Middle frontal gyrus (tissue), 1 donor: ENCODE measurements around the gene DCST2.

Experiments used
- DNase-seq: peaks from one replicate; pipeline ENCODE4 v3.0.0-alpha.2; 2015; ENCODE audit warnings: low spot score; ENCODE audit errors: extremely low spot score

DCST2 gene

GRCh38 chr1:155070158-155070621, 36.6 kb upstream of the DCST2 start:
- no peak for DNase-seq

DNA sequence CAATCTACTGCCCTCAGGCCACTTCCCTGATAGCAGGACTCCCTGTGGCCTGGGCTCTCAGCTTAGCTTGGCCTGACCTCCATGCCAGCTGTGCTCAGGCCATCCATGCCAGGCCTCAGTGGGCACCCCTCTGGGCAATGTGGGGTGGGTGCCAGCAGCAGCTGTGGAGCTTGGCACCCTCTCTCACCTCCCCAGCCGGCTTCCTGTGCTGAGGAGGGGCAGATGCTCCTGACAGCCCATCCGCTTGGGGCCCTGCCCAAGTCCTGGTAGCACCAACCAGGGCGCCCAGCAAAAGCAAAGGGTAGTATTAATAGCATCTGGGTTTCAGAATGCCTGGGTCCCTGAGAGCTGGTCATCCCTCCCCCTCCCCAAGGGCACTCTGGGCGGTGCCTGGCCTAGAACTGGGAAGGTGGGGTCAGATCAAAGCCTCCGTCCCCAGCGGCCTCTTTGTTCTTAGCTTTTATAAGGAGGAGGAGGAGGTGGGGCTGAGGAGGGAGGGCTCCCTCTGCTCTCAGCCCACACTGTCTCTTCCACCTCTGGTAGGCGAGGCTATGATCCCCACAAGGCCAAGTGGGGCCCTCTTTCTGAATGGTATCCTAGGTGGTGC, 36.1 kb upstream of the DCST2 start:
- DNase-seq, result no peak

- no peak for DNase-seq
Measured at GRCh38 chr1:155068599-155068998, 35.0 kb upstream of the DCST2 start.

DNA sequence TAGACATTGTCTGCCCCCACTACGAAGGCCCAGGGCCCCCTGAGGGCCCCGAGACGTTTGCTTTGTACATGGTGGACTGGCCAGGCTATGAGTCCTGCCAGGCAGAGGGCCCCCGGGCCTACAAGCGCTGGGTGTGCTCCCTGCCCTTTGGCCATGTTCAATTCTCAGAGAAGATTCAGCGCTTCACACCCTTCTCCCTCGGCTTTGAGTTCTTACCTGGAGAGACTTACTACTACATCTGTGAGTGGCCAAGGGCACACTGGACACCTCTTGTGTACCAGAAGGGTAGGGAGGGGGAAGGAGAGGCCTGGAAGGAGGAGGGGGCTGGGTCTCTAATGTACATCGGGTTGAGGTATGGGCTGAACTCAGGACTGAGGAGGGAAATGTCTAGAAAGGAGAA, 33.2 kb upstream of the DCST2 start:
- no peak for DNase-seq

DNA sequence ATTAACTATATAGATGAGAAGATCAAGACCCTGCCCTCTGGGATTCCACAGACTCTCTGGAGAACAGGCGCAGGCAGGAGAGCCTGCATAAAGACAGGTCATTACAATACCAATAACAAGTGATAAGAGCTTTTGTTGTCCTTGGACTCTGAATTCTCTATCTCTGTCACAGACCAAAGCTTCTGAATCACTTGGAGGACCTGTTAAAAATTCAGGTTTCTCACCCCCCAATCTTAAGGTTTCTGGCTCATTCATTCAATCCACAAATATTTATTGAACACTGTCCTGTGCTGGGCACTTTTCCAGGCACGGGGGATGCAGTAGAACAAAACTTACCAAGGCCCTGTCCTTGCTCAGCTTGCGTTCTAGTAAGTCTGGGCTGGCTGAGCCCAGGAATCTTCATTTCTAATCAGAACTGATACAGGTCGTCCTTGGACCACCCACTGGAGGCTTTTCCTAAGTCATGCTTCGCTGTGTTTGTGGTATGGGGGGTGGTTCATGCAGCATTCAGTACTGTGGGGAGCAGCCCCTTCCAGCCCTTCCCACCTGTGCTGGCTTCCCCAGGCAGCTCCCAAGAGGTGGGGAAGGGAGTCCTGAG, 31.4 kb upstream of the DCST2 start:
- no peak for DNase-seq

- DNase-seq, result no peak
Measured at GRCh38 chr1:155064111-155064831, 30.7 kb upstream of the DCST2 start.

DNA sequence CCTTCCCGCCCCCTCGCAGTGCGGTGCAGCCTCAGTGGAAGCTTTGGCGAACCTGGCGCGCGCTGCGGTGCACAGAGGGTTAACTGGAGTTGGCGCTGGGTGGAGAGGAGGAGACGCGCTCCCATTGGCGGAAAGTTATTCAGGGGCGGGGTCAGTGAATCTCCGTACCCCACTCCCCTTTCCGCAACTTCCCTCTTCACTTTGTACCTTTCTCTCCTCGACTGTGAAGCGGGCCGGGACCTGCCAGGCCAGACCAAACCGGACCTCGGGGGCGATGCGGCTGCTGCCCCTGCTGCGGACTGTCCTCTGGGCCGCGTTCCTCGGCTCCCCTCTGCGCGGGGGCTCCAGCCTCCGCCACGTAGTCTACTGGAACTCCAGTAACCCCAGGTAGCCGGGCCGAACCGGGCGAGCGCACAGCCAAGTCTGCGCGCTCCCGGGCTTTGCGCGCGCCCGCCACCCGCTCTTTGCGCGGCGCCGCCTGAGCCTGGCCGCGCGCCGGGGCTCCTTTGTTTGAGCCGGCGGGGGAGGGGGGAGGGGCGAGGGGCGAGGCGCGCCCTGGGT, 30.0 kb upstream of the DCST2 start, which contains the start of gene EFNA4:
EFNA4 (plus strand) TSS at position 191 of the 561 bp plus-strand sequence; CDS start at position 275, 84 bp downstream.
- DNase-seq, result no peak

GRCh38 chr1:155062702-155063411, 29.3 kb upstream of the DCST2 start:
- no peak for DNase-seq

DNA sequence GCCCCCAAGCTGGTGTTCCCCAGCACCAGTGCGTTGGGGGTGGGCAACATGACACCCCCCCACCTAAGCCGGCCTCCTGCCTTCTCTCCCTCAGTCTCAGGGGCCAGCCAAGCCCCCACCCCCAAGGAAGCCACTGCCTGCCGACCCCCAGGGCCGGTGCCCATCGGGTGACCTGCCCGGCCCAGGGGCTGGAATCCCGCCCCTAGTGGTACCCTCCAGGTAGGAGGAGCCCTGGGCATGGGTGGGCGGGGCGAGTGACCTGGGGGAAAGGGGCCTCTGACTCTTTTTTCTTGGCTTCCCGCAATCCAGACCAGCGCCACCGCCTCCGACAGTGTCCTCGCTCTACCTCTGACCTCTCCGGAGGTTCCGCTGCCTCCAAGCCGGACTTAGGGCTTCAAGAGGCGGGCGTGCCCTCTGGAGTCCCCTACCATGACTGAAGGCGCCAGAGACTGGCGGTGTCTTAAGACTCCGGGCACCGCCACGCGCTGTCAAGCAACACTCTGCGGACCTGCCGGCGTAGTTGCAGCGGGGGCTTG, 28.6 kb upstream of the DCST2 start:
- DNase-seq, result no peak

DNA sequence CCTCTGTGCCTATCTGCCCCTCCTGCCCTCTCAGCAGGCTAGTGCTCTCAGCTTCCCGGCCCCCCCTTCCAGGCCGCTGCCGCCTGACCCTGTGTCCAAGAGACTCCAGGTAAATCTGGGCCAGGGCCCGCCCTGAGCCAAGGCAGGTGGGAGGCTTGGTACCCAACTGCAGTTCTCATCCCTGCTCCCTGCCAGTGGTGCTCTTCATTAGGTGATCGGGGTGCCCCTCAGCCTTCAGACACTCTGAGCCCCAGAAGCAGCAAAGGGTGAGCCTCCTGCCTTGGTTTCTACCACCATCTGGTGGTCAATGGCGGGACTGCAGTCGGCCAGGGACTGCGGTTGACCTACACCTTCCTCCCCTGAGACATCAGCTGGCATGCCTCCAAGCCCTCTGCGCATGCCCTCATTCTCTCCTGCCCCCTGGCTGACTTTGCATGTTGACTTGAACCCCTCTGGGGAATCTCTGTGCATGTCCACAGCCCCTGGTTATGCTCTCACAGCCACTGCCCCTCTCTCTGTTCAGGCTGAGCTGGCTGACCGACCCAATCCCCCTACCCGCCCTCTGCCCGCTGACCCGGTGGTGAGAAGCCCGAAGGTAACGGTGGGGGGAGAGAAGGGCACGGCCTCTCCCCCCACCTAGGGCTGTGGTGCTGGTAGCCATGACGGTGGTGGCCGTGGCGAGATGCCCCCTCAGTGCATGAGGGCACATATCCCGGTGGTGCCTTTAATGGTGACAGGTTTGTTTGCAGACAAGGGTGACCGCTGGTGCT, 28.0 kb upstream of the DCST2 start:
- no peak for DNase-seq

DNA sequence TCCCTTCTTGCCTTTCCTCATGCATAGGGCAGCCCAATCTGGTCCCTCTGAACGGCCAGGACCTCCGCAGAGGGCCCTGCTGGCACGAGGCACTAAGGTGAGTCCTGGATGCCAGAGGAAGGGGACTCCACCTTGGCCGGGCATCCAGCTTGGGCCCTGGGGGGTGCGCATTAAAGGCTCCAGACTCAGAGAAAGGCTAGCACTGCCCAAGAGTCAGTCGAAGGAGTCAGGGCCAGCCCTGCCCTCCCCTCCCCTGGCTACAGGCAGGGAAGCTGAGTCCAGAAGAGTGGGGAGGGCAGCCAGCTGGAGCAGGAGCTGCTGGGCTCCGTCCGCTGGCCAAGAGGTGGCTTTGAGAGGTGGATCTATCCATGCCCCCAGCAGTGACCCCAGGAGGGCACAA, 27.2 kb upstream of the DCST2 start:
- no peak for DNase-seq

DNA sequence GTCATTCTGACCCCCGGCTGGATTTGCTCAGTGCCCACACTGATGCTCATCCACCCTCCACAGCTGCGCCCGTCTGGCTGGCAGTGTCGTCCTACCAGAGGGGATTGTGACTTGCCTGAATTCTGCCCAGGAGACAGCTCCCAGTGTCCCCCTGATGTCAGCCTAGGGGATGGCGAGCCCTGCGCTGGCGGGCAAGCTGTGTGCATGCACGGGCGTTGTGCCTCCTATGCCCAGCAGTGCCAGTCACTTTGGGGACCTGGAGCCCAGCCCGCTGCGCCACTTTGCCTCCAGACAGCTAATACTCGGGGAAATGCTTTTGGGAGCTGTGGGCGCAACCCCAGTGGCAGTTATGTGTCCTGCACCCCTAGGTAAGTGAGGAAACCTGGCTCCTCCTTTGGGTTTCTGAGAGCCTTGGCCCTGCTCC, 24.2 kb upstream of the DCST2 start:
- no peak for DNase-seq

- DNase-seq, result no peak
Measured at GRCh38 chr1:155057104-155057503, 23.5 kb upstream of the DCST2 start.

- no peak for DNase-seq
Measured at GRCh38 chr1:155053531-155054105, 20.0 kb upstream of the DCST2 start.

DNA sequence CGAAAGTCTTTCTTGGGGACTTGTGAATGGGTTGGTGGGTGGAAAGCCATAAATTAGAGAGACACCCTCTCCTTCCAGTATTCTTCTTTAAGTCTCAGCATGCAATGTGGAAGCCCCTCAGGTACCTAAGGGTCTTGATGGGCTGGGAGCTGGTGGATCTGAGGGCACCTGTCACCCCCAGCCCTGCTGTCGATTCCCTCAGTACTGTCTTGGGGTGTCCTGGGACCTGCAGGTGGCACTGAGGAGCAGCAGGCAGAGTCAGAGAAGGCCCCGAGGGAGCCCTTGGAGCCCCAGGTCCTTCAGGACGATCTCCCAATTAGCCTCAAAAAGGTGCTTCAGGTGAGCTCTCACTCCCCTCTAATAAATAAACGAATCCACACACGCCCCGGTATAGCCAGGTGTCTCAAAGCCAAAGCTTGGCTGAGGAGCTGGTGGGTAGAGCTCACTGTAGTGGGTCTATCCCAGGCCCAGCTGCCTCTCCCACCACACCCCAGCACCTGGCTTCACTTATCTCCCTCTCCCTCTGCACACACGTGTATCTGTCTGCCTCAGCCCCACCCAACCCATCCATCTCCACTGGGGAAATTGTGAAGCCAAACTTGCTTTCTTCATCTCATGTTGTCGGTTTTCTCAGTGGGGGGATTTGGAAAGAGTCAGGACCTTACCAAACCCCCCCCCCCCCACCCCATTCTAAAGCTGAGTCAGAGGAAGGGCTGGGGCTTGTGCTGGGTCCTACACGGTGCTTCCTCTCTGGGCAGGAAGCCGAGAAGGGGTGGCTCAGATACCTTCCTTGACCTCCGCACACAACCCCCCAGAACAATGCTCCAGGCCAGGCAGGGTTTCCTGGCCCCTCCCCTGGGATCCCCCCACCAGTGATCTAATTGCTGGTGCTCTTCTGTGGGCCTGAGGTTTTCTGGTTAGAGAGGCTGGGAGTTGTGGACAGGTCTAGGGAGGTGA, 19.1 kb upstream of the DCST2 start:
- no peak for DNase-seq

- DNase-seq, result no peak
Measured at GRCh38 chr1:155051777-155052398, 18.3 kb upstream of the DCST2 start.

- DNase-seq, result no peak
Measured at GRCh38 chr1:155051342-155051776, 17.8 kb upstream of the DCST2 start.

GRCh38 chr1:155050560-155051341, 17.2 kb upstream of the DCST2 start, which contains the start of gene ADAM15:
TSS of gene ADAM15 (plus strand) at chr1:155051316. CDS start at chr1:155051387, 71 bp downstream.
- no peak for DNase-seq
